DOHH2 (cell line): ENCODE results near the gene CYP2A6.

ENCODE experiments used
- H3F3A ChIP-seq: fragments of 200-600 bp; sonication (generic), shearing (Covaris generic); 2 replicates; pipeline ENCODE4 v1.6.0; 2016; ENCODE audit warnings: antibody characterized with exemption, mild to moderate bottlenecking; ENCODE audit not compliant: control insufficient read depth, insufficient read depth
- H3K27ac ChIP-seq: fragments of 200-600 bp; sonication (generic); 2 replicates; pipeline ENCODE4 v1.5.1; 2014; ENCODE audit warnings: low read depth, mild to moderate bottlenecking, low read length, moderate library complexity
- H3K27me3 ChIP-seq: fragments of 200-600 bp; sonication (generic); 2 replicates; pipeline ENCODE4 v1.6.1; 2014; ENCODE audit warnings: mild to moderate bottlenecking, low read length, mixed read lengths; ENCODE audit not compliant: control insufficient read depth
- H3K36me3 ChIP-seq: fragments of 200-600 bp; sonication (generic); 2 replicates; pipeline ENCODE4 v1.6.1; 2014; ENCODE audit warnings: mild to moderate bottlenecking, low read length, moderate library complexity, mixed read lengths; ENCODE audit not compliant: control insufficient read depth
- H3K4me1 ChIP-seq: fragments of 200-600 bp; sonication (generic); 2 replicates; pipeline ENCODE4 v1.6.1; 2014; ENCODE audit warnings: mild to moderate bottlenecking, low read length, mixed read lengths; ENCODE audit not compliant: control insufficient read depth
- H3K4me2 ChIP-seq: fragments of 200-600 bp; sonication (generic); 2 replicates; pipeline ENCODE4 v1.6.0; 2014; ENCODE audit warnings: mild to moderate bottlenecking, low read length, moderate library complexity
- H3K4me3 ChIP-seq: fragments of 200-600 bp; sonication (generic); 2 replicates; pipeline ENCODE4 v1.5.1; 2014; ENCODE audit warnings: mild to moderate bottlenecking, low read length, mixed read lengths
- H3K79me2 ChIP-seq: fragments of 200-600 bp; sonication (generic); 2 replicates; pipeline ENCODE4 v1.6.1; 2014; ENCODE audit warnings: mild to moderate bottlenecking, low read length, mixed read lengths; ENCODE audit not compliant: control insufficient read depth
- H3K9me2 ChIP-seq: fragments of 200-600 bp; sonication (generic); replicated peaks from 2 replicates; pipeline ENCODE4 v1.6.1; 2014; ENCODE audit warnings: mild to moderate bottlenecking, low read length, mixed read lengths; ENCODE audit not compliant: control insufficient read depth
- H3K9me3 ChIP-seq: fragments of 200-600 bp; sonication (generic); 2 replicates; pipeline ENCODE4 v1.6.1; 2014; ENCODE audit warnings: antibody characterized with exemption, low read length, mixed read lengths; ENCODE audit not compliant: control insufficient read depth, insufficient read depth
- H4K20me1 ChIP-seq: fragments of 200-600 bp; sonication (generic); 2 replicates; pipeline ENCODE4 v1.6.0; 2014; ENCODE audit warnings: low read depth, mild to moderate bottlenecking, antibody characterized with exemption, low read length, moderate library complexity; ENCODE audit not compliant: control insufficient read depth, insufficient read depth
- EZH2phosphoT487 ChIP-seq: fragments of 200-600 bp; sonication (generic); IDR thresholded peaks from 2 replicates; pipeline ENCODE4 v1.6.1; 2017; ENCODE audit warnings: borderline replicate concordance, mild to moderate bottlenecking, antibody characterized with exemption, low read length, moderate library complexity, mixed read lengths
- TF ChIP-seq, protein P1 (sequence below): fragments of 200-600 bp; sonication (generic); IDR thresholded peaks from one replicate; pipeline ENCODE4 v1.5.1; 2014; ENCODE audit warnings: antibody characterized with exemption, mild to moderate bottlenecking, low read depth, low read length; ENCODE audit not compliant: poor library complexity, severe bottlenecking

Gene CYP2A6

DNA sequence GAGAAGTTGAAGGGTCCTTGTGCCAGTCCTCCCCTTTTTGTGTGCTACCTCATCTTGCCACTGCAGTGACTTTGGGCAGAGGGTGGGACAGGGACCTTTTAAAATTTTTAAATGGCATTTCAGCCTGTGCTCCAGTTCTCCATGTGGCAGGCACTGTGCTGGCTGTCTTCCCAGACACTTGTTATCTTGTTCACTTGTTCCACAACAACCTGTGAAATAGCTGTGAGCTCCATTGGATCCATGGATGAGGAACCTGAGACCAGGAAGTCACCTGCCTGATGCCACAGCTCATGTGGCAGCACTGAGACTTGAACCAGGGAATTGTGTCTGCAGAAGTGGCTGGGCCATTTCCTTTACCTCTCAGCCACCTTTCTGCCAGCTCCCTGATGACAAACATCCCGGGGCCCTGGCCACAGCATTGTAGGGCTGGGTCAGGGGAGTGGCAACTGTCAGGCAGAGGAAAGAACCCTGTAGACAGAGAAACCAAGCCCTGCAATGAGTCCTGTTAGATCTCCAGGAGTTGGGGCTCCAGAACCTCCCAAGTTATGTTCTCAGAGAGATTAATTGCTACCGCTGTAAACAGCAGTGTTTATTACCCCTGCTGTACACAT, 44.9 kb downstream of the CYP2A6 start:
- peaks cover 51% of the 10 kb centered on the region for H4K20me1 ChIP-seq
- TF ChIP-seq, protein P1, sequence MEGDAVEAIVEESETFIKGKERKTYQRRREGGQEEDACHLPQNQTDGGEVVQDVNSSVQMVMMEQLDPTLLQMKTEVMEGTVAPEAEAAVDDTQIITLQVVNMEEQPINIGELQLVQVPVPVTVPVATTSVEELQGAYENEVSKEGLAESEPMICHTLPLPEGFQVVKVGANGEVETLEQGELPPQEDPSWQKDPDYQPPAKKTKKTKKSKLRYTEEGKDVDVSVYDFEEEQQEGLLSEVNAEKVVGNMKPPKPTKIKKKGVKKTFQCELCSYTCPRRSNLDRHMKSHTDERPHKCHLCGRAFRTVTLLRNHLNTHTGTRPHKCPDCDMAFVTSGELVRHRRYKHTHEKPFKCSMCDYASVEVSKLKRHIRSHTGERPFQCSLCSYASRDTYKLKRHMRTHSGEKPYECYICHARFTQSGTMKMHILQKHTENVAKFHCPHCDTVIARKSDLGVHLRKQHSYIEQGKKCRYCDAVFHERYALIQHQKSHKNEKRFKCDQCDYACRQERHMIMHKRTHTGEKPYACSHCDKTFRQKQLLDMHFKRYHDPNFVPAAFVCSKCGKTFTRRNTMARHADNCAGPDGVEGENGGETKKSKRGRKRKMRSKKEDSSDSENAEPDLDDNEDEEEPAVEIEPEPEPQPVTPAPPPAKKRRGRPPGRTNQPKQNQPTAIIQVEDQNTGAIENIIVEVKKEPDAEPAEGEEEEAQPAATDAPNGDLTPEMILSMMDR = no peak
- no peak for TF ChIP-seq EZH2phosphoT487

DNA sequence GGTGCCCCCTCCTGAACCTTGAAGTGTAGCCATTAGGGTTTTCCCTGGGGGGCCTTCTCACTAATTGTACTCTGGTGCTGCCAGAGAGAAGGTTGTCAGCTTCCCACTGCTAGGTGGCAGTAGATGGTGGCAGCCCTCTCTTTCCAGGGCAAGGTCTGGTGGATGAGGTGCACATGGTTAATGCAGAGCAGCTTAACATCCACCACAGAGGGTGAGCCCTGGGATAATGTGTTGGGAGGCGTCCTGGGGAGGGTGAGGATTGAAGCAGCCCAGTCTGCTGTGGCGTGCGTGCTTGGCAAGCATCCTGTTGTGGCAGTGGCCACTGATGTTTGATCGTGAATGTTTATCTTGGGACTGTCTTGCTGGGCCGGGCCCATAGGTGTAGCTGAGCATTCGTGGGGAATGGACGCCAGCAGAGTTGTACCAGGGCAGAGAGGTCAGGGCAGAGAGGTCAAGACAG, 45.4 kb downstream of the CYP2A6 start:
- Histone ChIP-seq H3K36me3 (peaks cover 93% of the 10 kb centered on the region), H3K79me2 (peaks cover 83% of the 10 kb centered on the region), H3K4me2 (peak overlapping the region; percentile 84), H3K27me3 (no peaks in the 10 kb centered on the region), H4K20me1 (peaks cover 57% of the 10 kb centered on the region), H3K9me3 (no peaks in the 10 kb centered on the region), H3K4me1 (peaks cover 78% of the 10 kb centered on the region), H3K9me2 (no peaks in the 10 kb centered on the region), H3F3A (peaks cover 9% of the 10 kb centered on the region), H3K27ac (peak overlapping the region; percentile 75), H3K4me3 (no peak overlapping the region)
- no peak for TF ChIP-seq EZH2phosphoT487
- TF ChIP-seq, protein P1 = peak; percentile 13

More for the DNA sequence above, 44.9 kb downstream of the CYP2A6 start:
- Histone ChIP-seq H3K27me3 (no peaks in the 10 kb centered on the region), H3K9me3 (no peaks in the 10 kb centered on the region), H3K79me2 (peaks cover 77% of the 10 kb centered on the region), H3K27ac (peak overlapping the region; percentile 75; the same call in 1 of the 2 replicates), H3K4me2 (peak overlapping the region; percentile 84), H3F3A (peaks cover 9% of the 10 kb centered on the region), H3K4me3 (no peak overlapping the region), H3K4me1 (peaks cover 73% of the 10 kb centered on the region), H3K9me2 (no peaks in the 10 kb centered on the region), H3K36me3 (peaks cover 90% of the 10 kb centered on the region)

DNA sequence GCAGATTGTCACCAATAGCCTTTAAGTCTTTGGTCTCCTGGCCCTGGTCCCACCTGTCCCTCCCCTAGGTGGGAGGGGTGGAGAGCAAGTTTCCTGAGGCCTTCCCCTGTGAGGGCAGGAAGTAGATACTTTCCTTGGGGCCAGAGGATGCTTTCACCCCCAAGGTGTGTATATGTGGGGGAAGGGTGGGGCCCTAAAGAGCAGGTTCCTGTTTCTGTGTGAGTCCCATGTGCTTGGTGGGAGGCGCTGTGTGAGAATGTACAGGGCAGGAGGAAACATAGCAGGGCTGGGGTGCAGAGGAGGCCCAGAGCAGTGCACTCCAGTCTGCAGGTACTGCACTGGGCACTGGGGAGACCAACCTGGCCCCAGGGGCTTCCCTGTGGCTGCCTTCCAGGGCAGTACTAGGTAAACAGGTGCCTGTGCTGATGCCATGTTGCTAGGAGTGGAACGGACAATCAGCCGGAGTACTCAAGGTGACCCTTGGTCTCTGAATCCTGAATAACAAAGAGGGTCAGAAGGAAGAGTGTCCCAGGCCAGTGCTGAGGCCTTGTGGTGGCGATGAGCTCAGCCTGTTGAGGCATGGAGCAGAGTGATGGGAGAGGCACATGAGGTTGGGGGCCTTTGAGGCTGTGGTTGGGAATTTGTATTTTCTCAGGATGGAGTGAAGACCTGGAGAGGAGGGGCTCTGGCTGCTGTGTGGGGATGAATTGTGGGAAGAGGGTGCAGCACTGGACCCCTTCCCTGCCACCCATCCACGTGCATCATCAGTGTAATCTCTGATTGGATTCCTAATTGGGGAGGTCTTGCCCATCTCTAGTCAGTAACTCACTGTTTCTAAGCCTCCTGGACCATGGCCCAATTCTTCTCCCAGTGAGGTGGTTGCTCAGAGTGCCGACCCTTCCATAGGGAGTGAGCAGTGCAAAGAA, 46.1 kb downstream of the CYP2A6 start:
- H4K20me1 ChIP-seq = peaks cover 57% of the 10 kb centered on the region
- peak overlapping the region; percentile 75 for H3K27ac ChIP-seq
- H3K27me3 ChIP-seq = no peaks in the 10 kb centered on the region
- H3K4me3 ChIP-seq = peak overlapping the region; percentile 66
- no peaks in the 10 kb centered on the region for H3K9me3 ChIP-seq
- H3K4me1 ChIP-seq = peaks cover 78% of the 10 kb centered on the region
- peaks cover 90% of the 10 kb centered on the region for H3K79me2 ChIP-seq
- H3F3A ChIP-seq = peaks cover 9% of the 10 kb centered on the region
- H3K36me3 ChIP-seq = peaks cover 90% of the 10 kb centered on the region
- H3K4me2 ChIP-seq = peak overlapping the region; percentile 84
- no peaks in the 10 kb centered on the region for H3K9me2 ChIP-seq
- no peak for TF ChIP-seq EZH2phosphoT487
- TF ChIP-seq, protein P1 = peak; percentile 36
